H1 (cell line): ENCODE results near the gene CKLF. TPM values are rescaled to one million over a fixed set of nuclear protein-coding genes. Genes with fewer than 3 reads are reported as not detected.

Source experiments
- CTCF ChIA-PET: fragments of 300-600 bp; sonication (Branson Sonifier 250); formaldehyde crosslinking; loops from one replicate; lab custom pipeline; 2021; ENCODE audit not compliant: partially characterized antibody; lab: Charles Lee
- POLR2A ChIA-PET: fragments of 300-600 bp; sonication (Branson Sonifier 250); formaldehyde crosslinking; loops from one replicate; lab custom pipeline; 2021; ENCODE audit warnings: inconsistent platforms; ENCODE audit not compliant: partially characterized antibody; lab: Charles Lee
- DNase-seq, 2 experiments: peaks; one replicate each; pipeline versions ENCODE4 v3.0.0 to v3.0.0-alpha.2; 2010 to 2022; ENCODE audit warnings: low spot score in 2 of 2, low read depth in 1 of 2, mixed read lengths in 1 of 2
- FAIRE-seq: peaks from 2 replicates; lab custom pipeline; 2011; peaks lifted over from hg19 to GRCh38; lab: Jason Lieb, UNC
- H2AFZ ChIP-seq: 2 replicates; pipeline ENCODE4 v1.8.1; 2012; ENCODE audit warnings: low read length, inconsistent platforms
- H2AK5ac ChIP-seq: 2 replicates; pipeline ENCODE4 v1.6.1; 2013; ENCODE audit warnings: low read depth, low read length
- H2BK120ac ChIP-seq: replicated peaks from 2 replicates; pipeline ENCODE3; 2013; ENCODE audit warnings: low read depth, low read length, inconsistent platforms
- H2BK12ac ChIP-seq: 2 replicates; pipeline ENCODE4 v1.6.1; 2013; ENCODE audit warnings: low read depth, low read length
- H2BK15ac ChIP-seq: 2 replicates; pipeline ENCODE4 v1.6.1; 2013; ENCODE audit warnings: low read length
- H2BK20ac ChIP-seq: 2 replicates; pipeline ENCODE4 v1.6.1; 2013; ENCODE audit warnings: low read length
- H2BK5ac ChIP-seq: 2 replicates; pipeline ENCODE4 v1.6.1; 2013; ENCODE audit warnings: low read depth, low read length
- H3K14ac ChIP-seq: 2 replicates; pipeline ENCODE4 v1.6.1; 2013; ENCODE audit warnings: inconsistent platforms; ENCODE audit not compliant: insufficient read length
- H3K18ac ChIP-seq: 2 replicates; pipeline ENCODE4 v1.6.1; 2013; ENCODE audit warnings: low read length; ENCODE audit errors: extremely low read depth
- H3K23ac ChIP-seq: 2 replicates; pipeline ENCODE4 v1.6.1; 2013; ENCODE audit warnings: inconsistent platforms; ENCODE audit not compliant: insufficient read length
- H3K23me2 ChIP-seq: 2 replicates; pipeline ENCODE4 v1.6.1; 2013; ENCODE audit warnings: low read depth, low read length
- H3K27ac ChIP-seq: 2 replicates; pipeline ENCODE4 v1.6.1; 2011; ENCODE audit warnings: low read depth, low read length, inconsistent platforms
- H3K27me3 ChIP-seq, 4 experiments: replicated peaks in 1 of 4; 1 replicate in 1 of 4; 2 replicates in 3 of 4; pipeline versions ENCODE4 v1.6.1 to v1.8.1; 2011 to 2013; ENCODE audit warnings: low read length in 3 of 4, mild to moderate bottlenecking in 3 of 4, inconsistent platforms in 2 of 4, mixed read lengths in 2 of 4, moderate library complexity in 1 of 4; ENCODE audit not compliant: control insufficient read depth in 3 of 4, insufficient read depth in 3 of 4; ENCODE audit errors: extremely low read depth in 1 of 4
- H3K36me3 ChIP-seq, 4 experiments: 2 replicates each; pipeline versions ENCODE4 v1.6.1 to v1.8.1; 2011 to 2013; ENCODE audit warnings: mild to moderate bottlenecking in 4 of 4, low read length in 3 of 4, moderate library complexity in 2 of 4, control low read depth in 1 of 4, inconsistent platforms in 1 of 4; ENCODE audit not compliant: insufficient read depth in 4 of 4, control insufficient read depth in 2 of 4
- H3K4ac ChIP-seq: replicated peaks from 2 replicates; pipeline ENCODE3; 2013; ENCODE audit warnings: low read length, low read depth, mixed read lengths, inconsistent platforms; ENCODE audit not compliant: insufficient read length
- H3K4me1 ChIP-seq, 4 experiments: replicated peaks in 1 of 4; 1 replicate in 1 of 4; 2 replicates in 3 of 4; pipeline versions ENCODE4 v1.6.1 to v1.8.1; 2011 to 2013; ENCODE audit warnings: low read length in 3 of 4, inconsistent platforms in 2 of 4, mixed read lengths in 1 of 4; ENCODE audit not compliant: insufficient read depth in 4 of 4, control insufficient read depth in 3 of 4
- H3K4me2 ChIP-seq, 2 experiments: 2 replicates each; pipeline versions ENCODE4 v1.6.1 to v1.8.1; 2011 to 2013; ENCODE audit warnings: low read depth in 2 of 2, low read length in 2 of 2, control low read depth in 1 of 2, inconsistent platforms in 1 of 2, mild to moderate bottlenecking in 1 of 2; ENCODE audit not compliant: insufficient read depth in 1 of 2
- H3K4me3 ChIP-seq, 4 experiments: fragments of 200-600, 300-600 bp in 1 of 4; sonication (generic), shearing (Covaris generic), sonication (Bioruptor Twin) in 1 of 4; 2 replicates each; pipeline versions ENCODE4 v1.5.1 to v1.8.1; 2011 to 2016; ENCODE audit warnings: low read length in 4 of 4, low read depth in 3 of 4, control low read depth in 2 of 4, inconsistent platforms in 2 of 4, mild to moderate bottlenecking in 2 of 4, mixed read lengths in 1 of 4, moderate library complexity in 1 of 4; ENCODE audit not compliant: insufficient read depth in 2 of 4; ENCODE audit errors: extremely low read depth in 1 of 4
- H3K56ac ChIP-seq: replicated peaks from 2 replicates; pipeline ENCODE3; 2013; ENCODE audit warnings: low read depth, mild to moderate bottlenecking, mixed read lengths, low read length, inconsistent platforms; ENCODE audit not compliant: insufficient read length
- H3K79me1 ChIP-seq: 2 replicates; pipeline ENCODE4 v1.6.1; 2013; ENCODE audit warnings: low read depth, low read length, control low read depth
- H3K79me2 ChIP-seq, 2 experiments: 2 replicates each; pipeline versions ENCODE4 v1.6.1 to v1.8.1; 2012 to 2013; ENCODE audit warnings: low read length in 2 of 2, mild to moderate bottlenecking in 2 of 2, inconsistent platforms in 1 of 2; ENCODE audit not compliant: insufficient read depth in 2 of 2, control insufficient read depth in 1 of 2
- H3K9ac ChIP-seq, 4 experiments: replicated peaks in 1 of 4; 1 replicate in 1 of 4; 2 replicates in 3 of 4; pipeline versions ENCODE4 v1.6.1 to v1.8.1; 2011 to 2013; ENCODE audit warnings: low read depth in 3 of 4, low read length in 3 of 4, control low read depth in 2 of 4, mild to moderate bottlenecking in 2 of 4, moderate library complexity in 2 of 4, inconsistent platforms in 1 of 4; ENCODE audit errors: extremely low read depth in 1 of 4
- H3K9me3 ChIP-seq, 2 experiments: 2 replicates each; pipeline versions ENCODE4 v1.6.1 to v1.8.1; 2012 to 2013; ENCODE audit warnings: mild to moderate bottlenecking in 2 of 2, moderate library complexity in 2 of 2, control low read depth in 1 of 2, inconsistent platforms in 1 of 2, low read depth in 1 of 2, low read length in 1 of 2, mixed read lengths in 1 of 2; ENCODE audit not compliant: insufficient read depth in 2 of 2
- H4K20me1 ChIP-seq, 2 experiments: replicated peaks in 1 of 2; 2 replicates each; pipeline versions ENCODE3 to v1.8.1; 2011 to 2013; ENCODE audit warnings: inconsistent platforms in 2 of 2, low read length in 2 of 2, mild to moderate bottlenecking in 1 of 2; ENCODE audit not compliant: insufficient read depth in 2 of 2, control insufficient read depth in 1 of 2
- H4K5ac ChIP-seq: 2 replicates; pipeline ENCODE4 v1.6.1; 2013; ENCODE audit warnings: low read length, low read depth, mixed read lengths, inconsistent platforms; ENCODE audit not compliant: insufficient read length
- H4K8ac ChIP-seq: 2 replicates; pipeline ENCODE4 v1.8.0; 2013; ENCODE audit warnings: mild to moderate bottlenecking, moderate library complexity, low read length, inconsistent platforms; ENCODE audit not compliant: insufficient read depth; ENCODE audit errors: extremely low read depth
- H4K91ac ChIP-seq: replicated peaks from 2 replicates; pipeline ENCODE3; 2013; ENCODE audit warnings: low read length, mixed read lengths, inconsistent platforms; ENCODE audit not compliant: insufficient read length
- ATF3 ChIP-seq: IDR thresholded peaks from 2 replicates; pipeline ENCODE4 v1.6.1; 2011; ENCODE audit warnings: low read depth, mild to moderate bottlenecking, low read length; ENCODE audit not compliant: insufficient read depth
- BRCA1 ChIP-seq: IDR thresholded peaks from 2 replicates; pipeline ENCODE4 v1.6.1; 2012; ENCODE audit warnings: low read depth, low read length, improper control_type of control experiment
- CBX8 ChIP-seq: fragments of 300-800, 300-1000 bp; sonication (generic); IDR thresholded peaks from 2 replicates; pipeline ENCODE4 v1.7.1; 2016; ENCODE audit warnings: low read depth, low read length, borderline replicate concordance
- CHD2 ChIP-seq: IDR thresholded peaks from 2 replicates; pipeline ENCODE4 v1.6.1; 2012; ENCODE audit warnings: low read length, improper control_type of control experiment
- EGR1 ChIP-seq: IDR thresholded peaks from 2 replicates; pipeline ENCODE4 v1.6.1; 2011; ENCODE audit warnings: low read depth, low read length, borderline replicate concordance
- EZH2 ChIP-seq: fragments of 200-600 bp; sonication (generic); IDR thresholded peaks from 2 replicates; pipeline ENCODE4 v1.7.1; 2012; ENCODE audit warnings: low read depth, mild to moderate bottlenecking, moderate library complexity, low read length, inconsistent platforms; ENCODE audit not compliant: severe bottlenecking
- HDAC6 ChIP-seq: IDR thresholded peaks from one replicate; pipeline ENCODE4 v1.7.1; 2012; ENCODE audit warnings: low read depth, mild to moderate bottlenecking, inconsistent platforms, low read length, moderate library complexity
- JUN ChIP-seq: IDR thresholded peaks from 2 replicates; pipeline ENCODE4 v1.6.1; 2011; ENCODE audit warnings: low read depth, mild to moderate bottlenecking, improper control_type of control experiment, low read length
- KDM5A ChIP-seq: fragments of 200-600 bp; IDR thresholded peaks from 2 replicates; pipeline ENCODE4 v1.7.1; 2012; ENCODE audit warnings: mild to moderate bottlenecking, low read length, inconsistent platforms, mixed read lengths
- PHF8 ChIP-seq: fragments of 200-600 bp; sonication (generic); conservative IDR thresholded peaks from 2 replicates; pipeline ENCODE4 v1.7.1; 2012; ENCODE audit warnings: low read depth, mild to moderate bottlenecking, inconsistent platforms, low read length, moderate library complexity
- SP1 ChIP-seq: IDR thresholded peaks from 2 replicates; pipeline ENCODE4 v1.6.1; 2011; ENCODE audit warnings: low read depth, low read length
- TBP ChIP-seq: IDR thresholded peaks from 2 replicates; pipeline ENCODE4 v1.6.1; 2011; ENCODE audit warnings: low read depth, low read length, improper control_type of control experiment
- WGBS, 2 experiments: shearing (Covaris generic) in 1 of 2; methylation state at CpG; one replicate each; pipeline versions ENCODE4 v1.1.6 to v1.1.7; 2013 to 2015; ENCODE audit warnings: low lambda C conversion rate in 2 of 2, mixed read lengths in 2 of 2, inconsistent platforms in 1 of 2, low coverage in 1 of 2, missing lambda C conversion rate in 1 of 2; ENCODE audit not compliant: insufficient replicate concordance in 2 of 2, insufficient coverage in 1 of 2, insufficient read length in 1 of 2; ENCODE audit errors: extremely low coverage in 1 of 2, missing lambda C conversion rate in 1 of 2; 5-methylcytosine and 5-hydroxymethylcytosine counted together
- polyA plus RNA-seq, 7 experiments: library from polyadenylated mRNA; depleted of rRNA in 3 of 7; stranded (reverse) in 5 of 7; unstranded in 2 of 7; fragments of >200 nt in 5 of 7; fragments of 200-250 nt in 2 of 7; gene quantifications; 1 replicate in 5 of 7; 2 replicates in 1 of 7; 4 replicates in 1 of 7; pipeline versions ENCODE4 v1.2.1 to v1.2.3, GENCODE V29; 2011 to 2013; ENCODE audit warnings: missing spikeins in 2 of 7, mixed read lengths in 2 of 7
- total RNA-seq: library from RNA; stranded (reverse); fragmentation: NEBNext Ultra II Directional; extraction: Animal tissue kit (Norgen Biotek cat#: 25700); gene quantifications from 2 replicates; pipeline ENCODE4 v1.2.1, GENCODE V29; 2021

The CKLF gene
- total and polyA plus RNA-seq, 2 of the 8 experiments (the other 6 are each of a cell fraction or from before 2014, with no cell fraction given) = 21.1 to 63.5 TPM

DNA sequence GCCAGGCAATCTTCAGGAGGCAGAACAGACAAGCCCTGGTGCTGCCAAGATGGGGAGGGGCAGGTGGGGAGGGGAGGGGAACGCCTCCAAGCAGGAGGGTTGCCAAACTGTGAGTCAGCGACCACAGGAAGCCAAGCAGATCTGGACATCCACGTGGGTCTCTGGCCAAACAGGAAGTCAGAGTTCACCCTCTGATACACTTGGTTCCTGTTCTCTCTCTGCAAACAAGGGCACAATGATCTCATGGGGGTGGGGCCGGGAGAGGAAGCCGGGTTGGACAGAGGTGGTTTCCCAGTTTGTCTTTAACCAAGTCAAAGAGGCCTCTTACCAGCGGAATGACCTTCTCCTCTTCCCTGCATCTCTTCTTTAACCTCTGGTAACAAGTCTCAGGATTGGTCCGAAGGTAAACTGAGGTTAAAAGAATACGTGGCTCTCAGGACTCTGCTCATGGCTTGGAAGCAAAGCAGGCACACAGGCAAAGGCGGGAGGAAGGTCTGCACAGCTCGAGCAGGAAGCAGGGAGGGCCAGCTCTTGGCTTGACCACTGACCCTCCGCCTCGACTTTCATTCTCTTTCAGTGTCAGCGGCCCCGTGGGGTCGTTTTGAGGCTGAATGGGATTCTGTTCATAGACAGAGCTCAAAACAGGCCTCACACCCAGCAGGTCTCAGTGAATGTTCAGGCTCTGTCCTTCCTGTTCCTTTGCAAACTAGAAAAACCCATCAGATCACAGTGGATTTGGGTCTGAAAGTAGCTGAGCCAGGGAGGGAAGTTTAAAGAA, 35.4 kb upstream of the CKLF start:
- WGBS, 2 experiments = 83% methylated on average over 15 of the region's 15 CpGs; no CpG with 5 or more reads in 1 of the 2 experiments
- Histone ChIP-seq H3K79me2 (no peaks in the 10 kb centered on the region), H3K36me3 (no peaks in the 10 kb centered on the region), H3K4me1 (peaks cover 0 to 9% (median 2%) of the 10 kb centered on the region in 4 experiments; a peak in 4 of 7 replicates), H4K5ac (no peak overlapping the region), H4K8ac (no peak overlapping the region), H3K23me2 (no peaks in the 10 kb centered on the region), H3K18ac (0 out of 2 replicates have a peak overlapping the region, but pooled peaks have one; percentile 32), H4K91ac (no peak overlapping the region), H2BK20ac (peak overlapping the region; percentile 32; the same call in 1 of the 2 replicates), H3K9ac (no peak overlapping the region), H2BK5ac (no peak overlapping the region), H2BK120ac (no peak overlapping the region), H3K9me3 (no peaks in the 10 kb centered on the region), H4K20me1 (no peaks in the 10 kb centered on the region), H3K56ac (no peak overlapping the region), H3K4ac (no peak overlapping the region), H3K4me3 (no peak overlapping the region), H2BK12ac (peak overlapping the region; percentile 75; the same call in 1 of the 2 replicates), H3K79me1 (no peaks in the 10 kb centered on the region), H3K14ac (no peak overlapping the region), H3K4me2 (no peak overlapping the region), H3K27ac (no peak overlapping the region), H2BK15ac (0 out of 2 replicates have a peak overlapping the region, but pooled peaks have one; percentile 29), H2AK5ac (0 out of 2 replicates have a peak overlapping the region, but pooled peaks have one; percentile 40), H3K27me3 (no peaks in the 10 kb centered on the region), H2AFZ (no peak overlapping the region), H3K23ac (no peak overlapping the region)
- POLR2A ChIA-PET = interaction anchor here (1.0 kb wide), 1 partner anchor 14 kb away, joined by 3 read pairs; no protein-coding TSS in a partner anchor
- FAIRE-seq (no peak), DNase-seq (peak in 1 of 2 experiments; percentile 36)
- CTCF ChIA-PET = interaction anchor here (0.8 to 1.4 kb wide), 4 partner anchors 9 to 40 kb away, joined by 3 to 6 read pairs (median 4); no protein-coding TSS in a partner anchor
- no peak for TF ChIP-seq CHD2
- no peak for TF ChIP-seq JUN
- TF ChIP-seq SP1 = no peak
- TF ChIP-seq ATF3 = no peak
- no peak for TF ChIP-seq KDM5A
- TF ChIP-seq EGR1 = no peak
- no peak for TF ChIP-seq TBP
- TF ChIP-seq EZH2 = no peak
- no peak for TF ChIP-seq CBX8
- no peak for TF ChIP-seq PHF8
- no peak for TF ChIP-seq BRCA1
- no peak for TF ChIP-seq HDAC6
